GM12874 (cell line): Measurements from ENCODE around the gene ZNF821.

ENCODE experiments used
- CTCF ChIP-seq: IDR thresholded peaks from 2 replicates; pipeline ENCODE4 v1.5.1; 2011; ENCODE audit warnings: low read depth, mild to moderate bottlenecking, control low read depth, low read length, moderate library complexity; ENCODE audit not compliant: insufficient read depth

Gene ZNF821

GRCh38 chr16:71883849-71884638, at the start of gene ZNF821:
ZNF821 (minus strand) TSS chr16:71884182; CDS start chr16:71879946, 4,236 bp downstream.
- no peak; the same call in 1 of the 2 replicates for TF ChIP-seq CTCF

GRCh38 chr16:71933017-71933416, 49.0 kb upstream of the ZNF821 start:
- no peak for TF ChIP-seq CTCF

GRCh38 chr16:71931599-71931998, 47.6 kb upstream of the ZNF821 start:
- TF ChIP-seq CTCF, result no peak

GRCh38 chr16:71931001-71931400, 47.0 kb upstream of the ZNF821 start:
- no peak for TF ChIP-seq CTCF

- TF ChIP-seq CTCF, result no peak
Measured at GRCh38 chr16:71930013-71930563, 46.1 kb upstream of the ZNF821 start.

- no peak for TF ChIP-seq CTCF
Measured at GRCh38 chr16:71929048-71929447, 45.1 kb upstream of the ZNF821 start.

- TF ChIP-seq CTCF, result no peak
Measured at GRCh38 chr16:71927787-71928186, 43.8 kb upstream of the ZNF821 start.
